ENCODE measurements around the gene SCCPDH. TPM values are rescaled to one million over a fixed set of nuclear protein-coding genes. Genes with fewer than 3 reads are reported as not detected.

The SCCPDH gene
- total and polyA plus RNA-seq, 2 donors (not counting 3 experiments of a cell fraction or from before 2014, with no cell fraction given) = 24.4 to 37.5 TPM

- DNase-seq (ENCODE audit: low read depth, low spot score) = no peak
- dilution Hi-C loops (cut with MboI; ENCODE audit: extremely low pct_ligation_motif_present, low sequenced_read_pairs) = no loop called here
- no peak overlapping the region for H3K4me2 ChIP-seq (ENCODE audit: insufficient read depth, low read length)
Observed at GRCh38 chr1:246769306-246769705, 45.1 kb downstream of the SCCPDH start.

GRCh38 chr1:246771366-246771765, 47.2 kb downstream of the SCCPDH start:
- H3K9me1 ChIP-seq (replicated peaks; ENCODE audit: control insufficient read depth, extremely low read depth, insufficient read depth, low read length) = no peaks in the 10 kb centered on the region
- intact Hi-C loops (cut with micrococcal nuclease) = no loop called here
- H3K9me3 ChIP-seq (replicated peaks; ENCODE audit: control insufficient read depth, insufficient read depth, low read length) = no peaks in the 10 kb centered on the region
- H3K79me2 ChIP-seq (ENCODE audit: control insufficient read depth, insufficient read depth, low read length) = no peaks in the 10 kb centered on the region
- no peak for FAIRE-seq
- no peak overlapping the region for H2AFZ ChIP-seq (ENCODE audit: low read depth, low read length)
- POLR2A ChIA-PET = no interaction called here
- H3K4me2 ChIP-seq (ENCODE audit: insufficient read depth, low read length) = no peak overlapping the region
- no peak overlapping the region for H3K9ac ChIP-seq (replicated peaks; ENCODE audit: extremely low read depth, insufficient read depth, low read length)
- H3K27me3 ChIP-seq (ENCODE audit: control insufficient read depth in 2 of 2, insufficient read depth in 2 of 2, low read length in 2 of 2) = no peaks in the 10 kb centered on the region
- no peak for DNase-seq (ENCODE audit: low read depth, low spot score)
- H3K36me3 ChIP-seq (ENCODE audit: control insufficient read depth in 2 of 2, extremely low read depth in 1 of 2, insufficient read depth in 2 of 2, low read length in 2 of 2) = peaks cover 2 to 15% of the 10 kb centered on the region in 2 experiments
- H4K20me1 ChIP-seq (replicated peaks; ENCODE audit: control insufficient read depth, extremely low read depth, insufficient read depth, low read length) = no peaks in the 10 kb centered on the region
- H3K27ac ChIP-seq (ENCODE audit: insufficient read depth, low read depth, low read length) = no peak overlapping the region
- H3K4me1 ChIP-seq (ENCODE audit: control insufficient read depth, extremely low read depth, insufficient read depth, low read length) = no peaks in the 10 kb centered on the region
- TF ChIP-seq FOS (IDR thresholded peaks at IDR 0.05; ENCODE audit: borderline replicate concordance, insufficient read depth, low read length) (no peak), POLR2AphosphoS5 (IDR thresholded peaks at IDR 0.05; ENCODE audit: insufficient read depth, low read depth, low read length) (no peak), POLR2A (IDR thresholded peaks at IDR 0.05; ENCODE audit: low read depth, low read length) (no peak), GATA2 (IDR thresholded peaks at IDR 0.05; ENCODE audit: insufficient read depth, insufficient read length, low read depth, low read length) (no peak), MAX (IDR thresholded peaks at IDR 0.05; ENCODE audit: insufficient read depth, insufficient read length) (no peak), MYC (IDR thresholded peaks at IDR 0.05; ENCODE audit: low read depth, low read length) (no peak), JUN (IDR thresholded peaks at IDR 0.05; ENCODE audit: borderline replicate concordance, insufficient read depth, insufficient read length, low read depth) (no peak)
- H3K4me3 ChIP-seq (replicated peaks in 1 of 3; ENCODE audit: insufficient read depth in 1 of 3, low read depth in 1 of 3, low read length in 3 of 3) = no peak overlapping the region
- BruUV-seq (replicated peaks) = no TSS peak
- CTCF ChIA-PET = no interaction called here
- dilution Hi-C loops (cut with MboI; ENCODE audit: extremely low pct_ligation_motif_present, low sequenced_read_pairs) = no loop called here

More at GRCh38 chr1:246769306-246769705, 45.1 kb downstream of the SCCPDH start:
- no TSS peak for BruUV-seq (replicated peaks)
- H3K4me3 ChIP-seq (replicated peaks in 1 of 3; ENCODE audit: insufficient read depth in 1 of 3, low read depth in 1 of 3, low read length in 3 of 3) = no peak overlapping the region
- intact Hi-C loops (cut with micrococcal nuclease) = no loop called here
- ChIA-PET POLR2A (no interaction called here), CTCF (no interaction called here)
- H4K20me1 ChIP-seq (replicated peaks; ENCODE audit: control insufficient read depth, extremely low read depth, insufficient read depth, low read length) = no peaks in the 10 kb centered on the region
- H2AFZ ChIP-seq (ENCODE audit: low read depth, low read length) = no peak overlapping the region
- H3K9me3 ChIP-seq (replicated peaks; ENCODE audit: control insufficient read depth, insufficient read depth, low read length) = no peaks in the 10 kb centered on the region
- no peak overlapping the region for H3K27ac ChIP-seq (ENCODE audit: insufficient read depth, low read depth, low read length)
- FAIRE-seq = no peak
- no peak overlapping the region for H3K9ac ChIP-seq (replicated peaks; ENCODE audit: extremely low read depth, insufficient read depth, low read length)
- peaks cover 2 to 17% of the 10 kb centered on the region in 2 experiments for H3K36me3 ChIP-seq (ENCODE audit: control insufficient read depth in 2 of 2, extremely low read depth in 1 of 2, insufficient read depth in 2 of 2, low read length in 2 of 2)
- no peaks in the 10 kb centered on the region for H3K4me1 ChIP-seq (ENCODE audit: control insufficient read depth, extremely low read depth, insufficient read depth, low read length)
- no peaks in the 10 kb centered on the region for H3K27me3 ChIP-seq (ENCODE audit: control insufficient read depth in 2 of 2, insufficient read depth in 2 of 2, low read length in 2 of 2)
- H3K9me1 ChIP-seq (replicated peaks; ENCODE audit: control insufficient read depth, extremely low read depth, insufficient read depth, low read length) = no peaks in the 10 kb centered on the region
- H3K79me2 ChIP-seq (ENCODE audit: control insufficient read depth, insufficient read depth, low read length) = no peaks in the 10 kb centered on the region
- TF ChIP-seq JUN (IDR thresholded peaks at IDR 0.05; ENCODE audit: borderline replicate concordance, insufficient read depth, insufficient read length, low read depth) (no peak), FOS (IDR thresholded peaks at IDR 0.05; ENCODE audit: borderline replicate concordance, insufficient read depth, low read length) (no peak), POLR2AphosphoS5 (IDR thresholded peaks at IDR 0.05; ENCODE audit: insufficient read depth, low read depth, low read length) (no peak), EZH2 (IDR thresholded peaks at IDR 0.05; ENCODE audit: borderline replicate concordance, low read depth, low read length, severe bottlenecking) (no peak), POLR2A (IDR thresholded peaks at IDR 0.05; ENCODE audit: low read depth, low read length) (no peak), MYC (IDR thresholded peaks at IDR 0.05; ENCODE audit: low read depth, low read length) (no peak)
